Loucy (cell line): ENCODE results near the gene NCKAP5.

Experiments used
- H2AFZ ChIP-seq: fragments of 200-600 bp; sonication (generic); 2 replicates; pipeline ENCODE4 v1.6.0; 2016; ENCODE audit warnings: antibody characterized with exemption, mild to moderate bottlenecking, low read length, moderate library complexity
- H3F3A ChIP-seq: fragments of 200-600 bp; 2 replicates; pipeline ENCODE4 v1.6.0; 2016; ENCODE audit warnings: antibody characterized with exemption, low read depth, mild to moderate bottlenecking
- H3K27me3 ChIP-seq: fragments of 200-600 bp; sonication (generic); 2 replicates; pipeline ENCODE4 v1.6.1; 2014; ENCODE audit warnings: low read length, mild to moderate bottlenecking; ENCODE audit not compliant: insufficient read depth, poor library complexity, severe bottlenecking
- H3K36me3 ChIP-seq: fragments of 200-600 bp; sonication (generic); 2 replicates; pipeline ENCODE4 v1.6.1; 2016; ENCODE audit warnings: low read length; ENCODE audit not compliant: insufficient read depth
- H3K4me1 ChIP-seq: fragments of 200-600 bp; sonication (generic); 2 replicates; pipeline ENCODE4 v1.5.1; 2014; ENCODE audit warnings: low read length, mild to moderate bottlenecking; ENCODE audit not compliant: insufficient read depth, poor library complexity, severe bottlenecking
- H3K4me2 ChIP-seq: fragments of 200-600 bp; sonication (generic); 2 replicates; pipeline ENCODE4 v1.6.0; 2014; ENCODE audit warnings: antibody characterized with exemption, low read length, low read depth, mild to moderate bottlenecking; ENCODE audit not compliant: poor library complexity, severe bottlenecking
- H3K4me3 ChIP-seq: fragments of 200-600 bp; sonication (generic); 2 replicates; pipeline ENCODE4 v1.5.1; 2014; ENCODE audit warnings: low read length, mild to moderate bottlenecking, mixed read lengths; ENCODE audit not compliant: poor library complexity, severe bottlenecking
- H3K79me2 ChIP-seq: fragments of 200-600 bp; sonication (generic); 2 replicates; pipeline ENCODE4 v1.6.1; 2014; ENCODE audit warnings: low read length; ENCODE audit not compliant: insufficient read depth
- H3K9ac ChIP-seq: fragments of 200-600 bp; sonication (generic); 2 replicates; pipeline ENCODE4 v1.6.0; 2014; ENCODE audit warnings: mild to moderate bottlenecking, low read depth, low read length, moderate library complexity; ENCODE audit not compliant: poor library complexity, severe bottlenecking
- H3K9me2 ChIP-seq: fragments of 200-600 bp; sonication (generic); replicated peaks from 2 replicates; pipeline ENCODE4 v1.6.1; 2016; ENCODE audit warnings: low read depth, low read length, mixed read lengths
- H3K9me3 ChIP-seq: fragments of 200-600 bp; sonication (generic); 2 replicates; pipeline ENCODE4 v1.6.1; 2014; ENCODE audit warnings: mild to moderate bottlenecking, antibody characterized with exemption, low read length, low read depth; ENCODE audit not compliant: insufficient read depth
- H4K20me1 ChIP-seq: fragments of 200-600 bp; sonication (generic); 2 replicates; pipeline ENCODE4 v1.6.0; 2014; ENCODE audit warnings: antibody characterized with exemption, low read length, mild to moderate bottlenecking; ENCODE audit not compliant: insufficient read depth, poor library complexity, severe bottlenecking
- CTCF ChIP-seq: fragments of 200-600 bp; sonication (generic); conservative IDR thresholded peaks from 2 replicates; pipeline ENCODE4 v1.5.1; 2014; ENCODE audit warnings: mild to moderate bottlenecking, antibody characterized with exemption, low read length
- EZH2phosphoT487 ChIP-seq: fragments of 200-600 bp; IDR thresholded peaks from 2 replicates; pipeline ENCODE4 v1.6.1; 2018; ENCODE audit warnings: antibody characterized with exemption, mild to moderate bottlenecking, moderate library complexity, borderline replicate concordance

The NCKAP5 gene

GRCh38 chr2:133304344-133304743, 263.9 kb downstream of the NCKAP5 start:
- H3K79me2 ChIP-seq = no peaks in the 10 kb centered on the region
- H3K36me3 ChIP-seq = no peaks in the 10 kb centered on the region
- no peaks in the 10 kb centered on the region for H4K20me1 ChIP-seq
- no peak overlapping the region for H3K4me3 ChIP-seq
- H3K4me1 ChIP-seq = no peaks in the 10 kb centered on the region
- TF ChIP-seq CTCF = no peak
- TF ChIP-seq EZH2phosphoT487 = no peak
- H3K4me2 ChIP-seq = no peak overlapping the region
- H3F3A ChIP-seq = no peaks in the 10 kb centered on the region
- no peaks in the 10 kb centered on the region for H3K27me3 ChIP-seq
- H2AFZ ChIP-seq = no peak overlapping the region
- no peak overlapping the region for H3K9ac ChIP-seq
- H3K9me2 ChIP-seq = no peaks in the 10 kb centered on the region
- no peaks in the 10 kb centered on the region for H3K9me3 ChIP-seq

- Histone ChIP-seq H3K27me3 (no peaks in the 10 kb centered on the region), H3K4me2 (no peak overlapping the region), H3K4me1 (no peaks in the 10 kb centered on the region), H3F3A (no peaks in the 10 kb centered on the region), H3K9me2 (no peaks in the 10 kb centered on the region), H3K79me2 (no peaks in the 10 kb centered on the region), H3K9ac (no peak overlapping the region), H2AFZ (no peak overlapping the region), H3K36me3 (no peaks in the 10 kb centered on the region), H3K9me3 (no peaks in the 10 kb centered on the region), H4K20me1 (no peaks in the 10 kb centered on the region), H3K4me3 (no peak overlapping the region)
- TF ChIP-seq EZH2phosphoT487 (no peak), CTCF (no peak)
Measured at GRCh38 chr2:133303150-133303549, 265.1 kb downstream of the NCKAP5 start.

DNA sequence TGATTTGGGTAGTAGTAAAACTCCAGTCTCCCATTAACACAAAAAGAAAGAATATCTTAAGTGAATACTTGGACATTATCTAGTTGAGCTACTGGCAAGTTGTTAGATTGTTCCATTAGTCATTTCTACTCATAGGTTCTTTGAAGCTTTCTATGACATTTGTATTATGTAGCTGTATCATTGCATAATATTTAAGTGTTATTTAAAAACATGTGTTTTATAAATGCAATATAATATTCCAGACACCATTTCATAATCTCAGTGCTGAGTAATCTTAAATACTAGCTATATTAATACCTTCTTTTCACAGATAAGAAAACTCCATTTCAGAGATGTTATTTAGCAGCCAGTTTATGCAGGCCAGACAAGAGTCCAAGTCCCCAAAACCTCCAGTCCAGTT, 271.9 kb downstream of the NCKAP5 start:
- Histone ChIP-seq H3K4me3 (no peak overlapping the region), H3K9ac (no peak overlapping the region), H3K27me3 (no peaks in the 10 kb centered on the region), H3K4me1 (no peaks in the 10 kb centered on the region), H3K36me3 (no peaks in the 10 kb centered on the region), H2AFZ (no peak overlapping the region), H3F3A (no peaks in the 10 kb centered on the region), H3K79me2 (no peaks in the 10 kb centered on the region), H3K9me2 (no peaks in the 10 kb centered on the region), H4K20me1 (no peaks in the 10 kb centered on the region), H3K9me3 (no peaks in the 10 kb centered on the region), H3K4me2 (no peak overlapping the region)
- TF ChIP-seq EZH2phosphoT487 = no peak
- no peak for TF ChIP-seq CTCF
